A673 (cell line): ENCODE results near the gene CIBAR2.

Experiments used
- EZH2 ChIP-seq: fragments of 200-600 bp; sonication (generic); IDR thresholded peaks from 2 replicates; pipeline ENCODE4 v1.6.1; 2017; ENCODE audit warnings: borderline replicate concordance, low read depth, mild to moderate bottlenecking, mixed read lengths, antibody characterized with exemption, low read length; ENCODE audit not compliant: poor library complexity, severe bottlenecking
- TF ChIP-seq, protein P1 (sequence below): fragments of 300-800, 200-600 bp; sonication (generic); conservative IDR thresholded peaks from 2 replicates; pipeline ENCODE4 v1.5.1; 2017; ENCODE audit warnings: low read depth, mild to moderate bottlenecking, antibody characterized with exemption, low read length, moderate library complexity, mixed read lengths

DNA sequence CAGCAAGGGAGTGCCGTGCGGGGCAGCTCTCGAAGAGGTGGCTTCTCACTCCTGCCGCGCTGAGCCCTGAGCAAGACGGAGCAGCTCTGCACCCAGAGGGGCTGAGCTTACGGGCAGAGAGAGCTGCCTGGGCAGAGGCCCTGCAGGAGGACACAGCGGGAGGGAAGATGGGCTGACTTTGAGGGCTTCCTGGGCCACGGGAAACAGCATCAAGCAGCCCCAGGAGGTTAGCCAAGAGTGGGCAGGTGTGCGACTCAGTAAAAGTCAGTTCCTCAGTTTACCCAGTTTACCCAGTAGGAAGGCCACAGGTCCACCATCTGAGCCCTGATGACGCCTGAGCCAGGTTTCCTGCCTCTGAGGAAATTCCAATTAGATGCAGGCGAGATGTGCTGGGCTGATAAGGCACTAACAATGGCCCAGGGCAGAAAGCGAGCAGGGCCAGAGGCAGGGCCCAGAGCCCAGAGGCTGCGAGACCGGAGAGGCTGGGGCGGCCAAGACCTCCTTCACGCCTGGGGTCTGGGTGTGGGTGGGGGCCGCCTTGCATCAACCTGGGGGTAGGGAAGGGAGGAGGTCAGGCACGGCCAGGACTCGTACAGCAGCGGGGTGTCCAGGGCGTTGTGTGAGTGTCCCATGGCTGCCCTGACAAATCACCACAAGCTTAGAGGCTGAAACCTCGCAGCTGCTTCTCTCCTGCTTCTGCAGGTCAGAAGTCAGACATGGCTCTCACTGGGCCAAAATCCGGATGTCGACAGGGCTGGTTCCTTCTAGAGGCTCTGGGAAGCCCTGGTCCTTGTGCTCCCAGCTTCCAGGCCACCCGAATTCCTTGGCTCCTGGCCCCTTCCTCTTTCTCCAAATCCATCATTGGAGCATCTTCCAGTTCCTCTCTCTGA, 32.0 kb upstream of the CIBAR2 start:
- TF ChIP-seq, protein P1, sequence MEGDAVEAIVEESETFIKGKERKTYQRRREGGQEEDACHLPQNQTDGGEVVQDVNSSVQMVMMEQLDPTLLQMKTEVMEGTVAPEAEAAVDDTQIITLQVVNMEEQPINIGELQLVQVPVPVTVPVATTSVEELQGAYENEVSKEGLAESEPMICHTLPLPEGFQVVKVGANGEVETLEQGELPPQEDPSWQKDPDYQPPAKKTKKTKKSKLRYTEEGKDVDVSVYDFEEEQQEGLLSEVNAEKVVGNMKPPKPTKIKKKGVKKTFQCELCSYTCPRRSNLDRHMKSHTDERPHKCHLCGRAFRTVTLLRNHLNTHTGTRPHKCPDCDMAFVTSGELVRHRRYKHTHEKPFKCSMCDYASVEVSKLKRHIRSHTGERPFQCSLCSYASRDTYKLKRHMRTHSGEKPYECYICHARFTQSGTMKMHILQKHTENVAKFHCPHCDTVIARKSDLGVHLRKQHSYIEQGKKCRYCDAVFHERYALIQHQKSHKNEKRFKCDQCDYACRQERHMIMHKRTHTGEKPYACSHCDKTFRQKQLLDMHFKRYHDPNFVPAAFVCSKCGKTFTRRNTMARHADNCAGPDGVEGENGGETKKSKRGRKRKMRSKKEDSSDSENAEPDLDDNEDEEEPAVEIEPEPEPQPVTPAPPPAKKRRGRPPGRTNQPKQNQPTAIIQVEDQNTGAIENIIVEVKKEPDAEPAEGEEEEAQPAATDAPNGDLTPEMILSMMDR: no peak
- no peak for TF ChIP-seq EZH2
